ENCODE results near the gene ANKRD33B. TPM values are rescaled to one million over a fixed set of nuclear protein-coding genes. Genes with fewer than 3 reads are reported as not detected.

Gene ANKRD33B
- total and polyA plus RNA-seq, 10 donors = 2.0 to 37.8 (median 24.6) TPM

GRCh38 chr5:10688651-10689171 is 124.8 kb downstream of the ANKRD33B start:
- Histone ChIP-seq H3K9me3 (no peaks in the 10 kb centered on the region), H3K27me3 (replicated peaks in 1 of 7) (no peaks in the 10 kb centered on the region), H3K4me1 (peaks cover 0 to 7% (median 0%) of the 10 kb centered on the region in 6 donors), H3K36me3 (peaks cover 0 to 59% (median 1%) of the 10 kb centered on the region in 6 donors), H3K27ac (no peak overlapping the region), H3K4me3 (no peak overlapping the region)
- intact Hi-C loops (cut with DNase I; ENCODE audit: low total_unique reads) = no loop called here
- no peak for DNase-seq
- TF ChIP-seq POLR2A (IDR thresholded peaks at IDR 0.05) = no peak
- TF ChIP-seq POLR2AphosphoS5 (IDR thresholded peaks at IDR 0.05) = no peak
- TF ChIP-seq CTCF (IDR thresholded peaks at IDR 0.05 in 8 of 11, conservative IDR thresholded peaks at IDR 0.05 in 3 of 11) = no peak
- 93 to 98% (median 95%) methylated on average over 7 to 13 of the region's 13 CpGs for WGBS, 5 donors

GRCh38 chr5:10689391-10690081 is 125.7 kb downstream of the ANKRD33B start:
- Histone ChIP-seq H3K27ac (no peak overlapping the region), H3K36me3 (peaks cover 0 to 59% (median 0%) of the 10 kb centered on the region in 6 donors), H3K27me3 (replicated peaks in 1 of 7) (no peaks in the 10 kb centered on the region), H3K4me1 (peaks cover 0 to 7% (median 0%) of the 10 kb centered on the region in 6 donors), H3K4me3 (no peak overlapping the region), H3K9me3 (no peaks in the 10 kb centered on the region)
- peak in 1 of 3 donors; percentile 15 for TF ChIP-seq POLR2AphosphoS5 (IDR thresholded peaks at IDR 0.05)
- no peak for TF ChIP-seq POLR2A (IDR thresholded peaks at IDR 0.05)
- TF ChIP-seq CTCF (IDR thresholded peaks at IDR 0.05 in 8 of 11, conservative IDR thresholded peaks at IDR 0.05 in 3 of 11) = peak in 5 of 11 experiments; percentile 17 to 29 (median 20)
- WGBS, 5 donors = 72 to 86% (median 80%) methylated on average over 9 to 11 of the region's 11 CpGs
- DNase-seq = no peak
- intact Hi-C loops (cut with DNase I; ENCODE audit: low total_unique reads) = no loop called here

- intact Hi-C loops (cut with DNase I; ENCODE audit: low total_unique reads) = no loop called here
- H3K27ac ChIP-seq = no peak overlapping the region
- TF ChIP-seq POLR2AphosphoS5 (IDR thresholded peaks at IDR 0.05) (no peak), POLR2A (IDR thresholded peaks at IDR 0.05) (no peak), CTCF (IDR thresholded peaks at IDR 0.05 in 8 of 11, conservative IDR thresholded peaks at IDR 0.05 in 3 of 11) (no peak)
- H3K4me1 ChIP-seq = peaks cover 0 to 18% (median 8%) of the 10 kb centered on the region in 6 donors
- 90 to 98% (median 93%) methylated on average over 14 of the region's 14 CpGs for WGBS, 5 donors
- peaks cover 0 to 50% (median 0%) of the 10 kb centered on the region in 6 donors for H3K36me3 ChIP-seq
- no peaks in the 10 kb centered on the region for H3K9me3 ChIP-seq
- H3K27me3 ChIP-seq (replicated peaks in 1 of 7) = no peaks in the 10 kb centered on the region
- no peak for DNase-seq
- no peak overlapping the region for H3K4me3 ChIP-seq
These were observed 126.9 kb downstream of the ANKRD33B start for GRCh38 chr5:10690460-10691440.
